ENCODE data around the gene GK. TPM values are rescaled to one million over a fixed set of nuclear protein-coding genes. Genes with fewer than 3 reads are reported as not detected.

GK gene
- total and polyA plus RNA-seq, 2 of the 8 experiments (the other 6 are each of a cell fraction or from before 2014, with no cell fraction given): 2.9 to 11.2 TPM

DNA sequence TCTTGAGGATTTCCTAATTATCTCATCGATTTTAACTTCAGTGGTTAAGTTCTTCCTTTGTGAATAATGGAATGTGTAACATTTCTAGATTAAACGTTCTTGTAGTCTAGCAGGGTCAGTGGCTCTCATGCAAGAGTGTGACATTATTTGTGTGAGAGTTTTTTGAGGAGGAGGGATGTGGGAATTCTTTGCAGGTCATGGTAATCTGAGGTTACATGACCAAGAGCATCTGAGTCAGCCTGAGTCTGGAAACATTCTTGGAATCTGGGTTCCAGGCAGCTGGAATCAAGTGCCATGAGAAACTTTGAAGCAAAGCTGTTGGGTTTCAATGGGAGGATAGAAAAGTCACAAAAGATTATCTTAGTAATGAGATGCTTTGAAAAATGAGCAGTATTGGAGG is 49.5 kb downstream of the GK start (continued):
- TF ChIP-seq RNF2 (IDR thresholded peaks at IDR 0.05; ENCODE audit: borderline replicate concordance, low read depth, low read length, missing control alignments, poor library complexity, severe bottlenecking): no peak
- no peak for TF ChIP-seq POLR2AphosphoS5 (IDR thresholded peaks at IDR 0.05; ENCODE audit: low read depth, low read length)

Data from H1 (cell line).